GM19240 (cell line): ENCODE data around the gene CRIM1.

Source experiments
- DNase-seq: peaks from one replicate; pipeline ENCODE4 v3.0.0; 2011; ENCODE audit warnings: low spot score; ENCODE audit not compliant: insufficient read length

CRIM1 gene

GRCh38 chr2:36547906-36548305, 192.3 kb downstream of the CRIM1 start:
- DNase-seq: no peak

GRCh38 chr2:36549165-36549574, 193.6 kb downstream of the CRIM1 start:
- no peak for DNase-seq

DNA sequence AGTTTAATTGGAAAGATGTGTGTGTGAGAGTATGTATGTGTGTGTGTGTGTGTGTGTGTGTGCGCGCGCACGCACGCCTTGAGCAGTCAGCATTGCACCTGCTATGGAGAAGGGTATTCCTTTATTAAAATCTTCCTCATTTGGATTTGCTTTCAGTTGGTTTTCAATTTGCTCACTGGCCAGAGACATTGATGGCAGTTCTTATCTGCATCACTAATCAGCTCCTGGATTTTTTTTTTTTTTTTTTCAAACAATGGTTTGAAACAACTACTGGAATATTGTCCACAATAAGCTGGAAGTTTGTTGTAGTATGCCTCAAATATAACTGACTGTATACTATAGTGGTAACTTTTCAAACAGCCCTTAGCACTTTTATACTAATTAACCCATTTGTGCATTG, 194.4 kb downstream of the CRIM1 start:
- DNase-seq: no peak

GRCh38 chr2:36553683-36554082, 198.1 kb downstream of the CRIM1 start:
- no peak for DNase-seq

- DNase-seq: no peak
Observed at GRCh38 chr2:36554531-36554930, 199.0 kb downstream of the CRIM1 start.

DNA sequence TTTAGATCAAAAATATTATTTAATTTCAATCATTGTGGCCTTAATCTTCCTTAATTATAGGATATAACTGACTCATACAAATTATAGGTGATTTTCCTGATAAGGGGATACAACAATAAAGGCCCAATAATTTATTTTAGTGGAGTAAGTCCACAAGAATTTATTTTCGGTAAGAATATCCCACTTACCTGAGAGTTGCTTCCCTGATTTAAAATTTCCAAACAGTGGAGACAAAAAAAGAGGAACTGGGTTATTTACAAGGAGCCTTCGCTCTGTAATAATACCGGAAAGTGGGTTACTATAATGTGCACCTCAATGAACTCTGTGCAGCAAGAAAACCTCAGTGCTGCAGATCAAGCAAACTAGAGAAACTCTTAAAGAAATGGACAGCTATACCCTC, 200.2 kb downstream of the CRIM1 start:
- DNase-seq: no peak

DNA sequence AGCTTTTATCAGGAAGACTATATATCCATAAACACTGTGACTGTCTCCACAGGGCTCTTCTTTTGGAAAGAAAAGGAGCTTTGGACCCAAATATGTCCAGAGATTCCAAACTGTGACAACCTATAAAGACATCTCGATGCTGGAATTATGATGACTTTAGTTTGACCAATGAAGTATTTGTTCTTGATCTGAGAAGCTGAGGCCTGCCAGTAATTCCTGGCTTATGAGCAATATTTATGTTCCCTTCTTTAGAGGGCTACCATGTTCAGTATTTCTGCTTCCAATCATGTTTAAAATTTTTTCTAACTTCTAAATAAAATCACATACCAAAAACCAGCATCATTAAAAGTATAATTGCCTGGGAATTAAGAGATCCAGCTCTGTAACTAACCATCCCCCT, 201.3 kb downstream of the CRIM1 start:
- no peak for DNase-seq

GRCh38 chr2:36559221-36559942, 203.8 kb downstream of the CRIM1 start:
- DNase-seq: no peak

- DNase-seq: no peak
Observed at GRCh38 chr2:36560726-36561125, 205.1 kb downstream of the CRIM1 start.

GRCh38 chr2:36561237-36561944, 205.8 kb downstream of the CRIM1 start:
- no peak for DNase-seq

DNA sequence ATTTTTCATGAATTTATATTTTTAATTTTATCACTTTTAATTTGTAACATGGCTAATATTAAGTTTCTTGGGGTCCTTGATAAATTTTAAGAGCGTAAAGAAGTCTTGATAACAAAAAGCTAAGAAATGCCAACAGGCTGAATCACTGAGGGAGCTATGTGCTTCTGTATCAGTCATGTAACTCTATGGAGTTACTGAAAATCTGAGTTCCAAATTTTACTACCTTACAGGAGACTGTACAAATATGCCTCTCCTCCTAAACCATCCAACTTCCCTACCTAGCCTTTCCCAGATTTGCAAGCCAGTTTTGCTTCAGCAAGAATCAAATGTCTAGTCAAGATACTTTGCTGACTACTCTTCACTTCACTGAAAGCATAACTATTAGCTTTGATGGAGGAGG, 206.7 kb downstream of the CRIM1 start:
- no peak for DNase-seq

DNA sequence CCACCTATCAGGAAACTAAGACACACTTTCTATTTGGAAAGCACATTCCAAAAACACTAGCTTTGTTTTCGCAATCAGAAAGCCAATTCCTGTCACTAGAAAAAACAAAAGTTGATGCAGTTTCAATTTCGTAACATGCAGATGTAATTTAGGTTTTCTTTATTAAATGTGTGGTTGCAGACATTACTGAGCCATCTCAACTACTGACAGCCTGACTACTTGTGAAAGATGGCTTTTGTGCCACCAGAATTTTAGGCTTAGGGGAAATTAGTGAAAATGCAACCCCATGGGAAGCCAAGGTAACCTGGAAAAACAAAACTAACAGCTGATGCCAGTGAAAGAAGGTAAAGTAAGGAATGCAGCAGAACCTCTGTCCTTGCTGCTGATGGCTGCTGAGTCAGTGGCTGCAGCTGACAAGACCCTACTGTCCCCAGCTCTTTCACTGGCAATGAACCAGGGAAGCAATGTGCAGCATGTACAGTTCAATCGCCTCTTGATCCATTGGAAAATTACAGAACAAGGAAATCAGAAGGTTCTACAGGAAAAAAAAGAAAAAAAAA, 207.5 kb downstream of the CRIM1 start:
- no peak for DNase-seq

GRCh38 chr2:36564377-36564930, 208.9 kb downstream of the CRIM1 start:
- DNase-seq: no peak

DNA sequence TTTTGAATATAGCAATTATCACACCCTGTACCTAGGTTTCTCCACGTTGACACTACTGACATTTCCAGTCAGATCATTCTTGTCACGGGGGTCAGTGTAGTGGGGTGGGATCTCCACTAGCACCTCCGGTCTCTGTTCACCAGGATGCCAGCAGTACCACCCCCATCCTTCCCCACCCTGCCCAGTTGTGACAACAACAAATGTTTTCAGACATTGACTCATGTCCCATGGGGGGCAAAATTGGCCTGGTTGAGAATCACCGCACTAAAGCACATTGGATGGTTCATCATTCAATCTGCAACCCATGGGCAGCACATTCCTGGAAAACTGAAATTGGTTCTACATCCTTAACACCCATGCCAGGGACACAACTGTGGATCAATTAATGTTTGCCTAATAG, 210.1 kb downstream of the CRIM1 start:
- DNase-seq: no peak

- no peak for DNase-seq
Observed at GRCh38 chr2:36566887-36567286, 211.3 kb downstream of the CRIM1 start.

DNA sequence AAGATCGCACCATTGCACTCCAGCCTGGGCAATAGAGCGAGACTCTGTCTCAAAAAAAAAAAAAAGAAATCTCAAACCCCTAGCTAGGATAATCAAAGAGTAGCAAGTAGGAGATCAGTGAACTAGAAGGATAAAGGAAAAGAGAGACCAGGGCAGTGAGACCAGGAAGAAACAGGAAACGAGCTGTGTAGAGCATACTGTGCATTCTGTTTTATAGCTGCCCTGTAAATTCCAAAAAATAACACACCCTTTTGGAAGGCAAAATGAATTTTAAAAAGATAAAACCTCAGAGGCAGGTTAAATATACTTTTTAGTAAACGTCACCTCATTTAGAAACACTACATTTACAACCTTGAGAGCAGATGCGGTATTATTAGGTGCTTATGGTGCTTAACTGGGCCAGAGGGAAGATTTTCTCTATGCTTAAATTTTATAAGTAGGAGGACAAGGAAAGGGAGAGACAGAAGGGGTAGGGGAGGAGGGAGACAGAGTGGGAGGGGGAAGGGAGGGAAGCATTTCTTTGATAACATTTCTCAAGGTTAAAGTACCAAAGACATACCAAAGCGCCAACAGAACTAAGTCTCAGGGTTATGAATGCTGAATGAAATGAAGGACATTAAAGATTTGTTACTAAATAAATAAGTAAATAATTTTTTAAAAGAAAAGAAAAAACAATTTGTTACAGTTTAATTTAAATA, 212.3 kb downstream of the CRIM1 start:
- DNase-seq: no peak

DNA sequence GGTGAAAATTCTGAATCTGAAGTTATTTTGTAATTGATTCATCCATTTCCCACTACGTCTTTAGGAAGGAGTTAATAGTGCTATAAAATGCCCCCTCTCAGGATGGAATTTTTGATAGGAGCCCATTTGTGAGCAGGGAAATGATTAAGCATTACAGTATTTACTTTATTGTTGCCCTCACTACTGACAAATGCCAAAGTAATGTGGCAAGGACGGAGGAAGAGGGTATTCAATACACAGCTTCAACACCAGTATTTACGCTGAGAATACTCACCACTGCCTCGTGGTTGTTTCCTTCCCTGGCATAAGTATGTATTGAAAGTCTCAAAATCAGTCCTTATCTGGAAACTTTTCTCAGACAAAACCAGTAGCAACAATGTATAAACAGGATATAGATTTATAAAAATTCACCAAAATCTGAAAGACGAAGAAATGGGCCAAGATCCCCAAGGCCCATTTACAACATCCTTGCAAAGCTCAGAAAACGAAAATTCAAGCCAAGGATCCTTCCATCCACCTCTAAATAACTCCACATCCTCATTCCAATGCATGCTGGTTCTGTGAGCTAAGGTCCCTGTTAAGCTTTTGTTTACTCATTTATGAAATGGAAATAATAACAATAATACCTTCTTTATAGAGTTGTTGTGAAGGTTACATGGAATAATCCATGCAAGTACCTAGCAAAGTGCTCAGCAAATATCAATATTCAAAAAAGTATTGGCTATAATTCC, 213.1 kb downstream of the CRIM1 start:
- no peak for DNase-seq

- DNase-seq: no peak
Observed at GRCh38 chr2:36569267-36569856, 213.8 kb downstream of the CRIM1 start.

- DNase-seq: no peak
Observed at GRCh38 chr2:36570416-36570815, 214.8 kb downstream of the CRIM1 start.

GRCh38 chr2:36572054-36572718, 216.6 kb downstream of the CRIM1 start:
- DNase-seq: no peak
